ENCODE data around the gene TECTB. TPM values are rescaled to one million over a fixed set of nuclear protein-coding genes. Genes with fewer than 3 reads are reported as not detected.

TECTB gene
- total RNA-seq, 1 donor from 2014 or later = not detected

- Histone ChIP-seq H3K27me3 (ENCODE audit: control insufficient read depth, insufficient read depth, low read length) (no peaks in the 10 kb centered on the region), H3K4me3 (ENCODE audit: low read depth, low read length) (no peak overlapping the region), H3K36me3 (ENCODE audit: control insufficient read depth, insufficient read depth, low read length) (no peaks in the 10 kb centered on the region)
- TF ChIP-seq, protein P1, sequence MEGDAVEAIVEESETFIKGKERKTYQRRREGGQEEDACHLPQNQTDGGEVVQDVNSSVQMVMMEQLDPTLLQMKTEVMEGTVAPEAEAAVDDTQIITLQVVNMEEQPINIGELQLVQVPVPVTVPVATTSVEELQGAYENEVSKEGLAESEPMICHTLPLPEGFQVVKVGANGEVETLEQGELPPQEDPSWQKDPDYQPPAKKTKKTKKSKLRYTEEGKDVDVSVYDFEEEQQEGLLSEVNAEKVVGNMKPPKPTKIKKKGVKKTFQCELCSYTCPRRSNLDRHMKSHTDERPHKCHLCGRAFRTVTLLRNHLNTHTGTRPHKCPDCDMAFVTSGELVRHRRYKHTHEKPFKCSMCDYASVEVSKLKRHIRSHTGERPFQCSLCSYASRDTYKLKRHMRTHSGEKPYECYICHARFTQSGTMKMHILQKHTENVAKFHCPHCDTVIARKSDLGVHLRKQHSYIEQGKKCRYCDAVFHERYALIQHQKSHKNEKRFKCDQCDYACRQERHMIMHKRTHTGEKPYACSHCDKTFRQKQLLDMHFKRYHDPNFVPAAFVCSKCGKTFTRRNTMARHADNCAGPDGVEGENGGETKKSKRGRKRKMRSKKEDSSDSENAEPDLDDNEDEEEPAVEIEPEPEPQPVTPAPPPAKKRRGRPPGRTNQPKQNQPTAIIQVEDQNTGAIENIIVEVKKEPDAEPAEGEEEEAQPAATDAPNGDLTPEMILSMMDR (IDR thresholded peaks at IDR 0.05; ENCODE audit: insufficient read depth, low read length, severe bottlenecking) = no peak
- FAIRE-seq = no peak
- DNase-seq (ENCODE audit: low read depth) = no peak
Observed at GRCh38 chr10:112260831-112261230, 22.4 kb upstream of the TECTB start.

GRCh38 chr10:112261281-112261822 lies 21.8 kb upstream of the TECTB start:
- TF ChIP-seq, protein P1 (IDR thresholded peaks at IDR 0.05; ENCODE audit: insufficient read depth, low read length, severe bottlenecking) = no peak
- DNase-seq (ENCODE audit: low read depth) (peak; percentile 27), FAIRE-seq (no peak)
- no peak overlapping the region for H3K4me3 ChIP-seq (ENCODE audit: low read depth, low read length)
- H3K36me3 ChIP-seq (ENCODE audit: control insufficient read depth, insufficient read depth, low read length) = no peaks in the 10 kb centered on the region
- no peaks in the 10 kb centered on the region for H3K27me3 ChIP-seq (ENCODE audit: control insufficient read depth, insufficient read depth, low read length)

GRCh38 chr10:112262546-112262945 lies 20.7 kb upstream of the TECTB start:
- Histone ChIP-seq H3K27me3 (ENCODE audit: control insufficient read depth, insufficient read depth, low read length) (no peaks in the 10 kb centered on the region), H3K4me3 (ENCODE audit: low read depth, low read length) (no peak overlapping the region), H3K36me3 (ENCODE audit: control insufficient read depth, insufficient read depth, low read length) (no peaks in the 10 kb centered on the region)
- no peak for DNase-seq (ENCODE audit: low read depth)
- FAIRE-seq = no peak
- TF ChIP-seq, protein P1 (IDR thresholded peaks at IDR 0.05; ENCODE audit: insufficient read depth, low read length, severe bottlenecking) = no peak

GRCh38 chr10:112265745-112266144 lies 17.5 kb upstream of the TECTB start:
- no peak for FAIRE-seq
- Histone ChIP-seq H3K27me3 (ENCODE audit: control insufficient read depth, insufficient read depth, low read length) (no peaks in the 10 kb centered on the region), H3K36me3 (ENCODE audit: control insufficient read depth, insufficient read depth, low read length) (no peaks in the 10 kb centered on the region), H3K4me3 (ENCODE audit: low read depth, low read length) (no peak overlapping the region)
- DNase-seq (ENCODE audit: low read depth) = no peak
- TF ChIP-seq, protein P1 (IDR thresholded peaks at IDR 0.05; ENCODE audit: insufficient read depth, low read length, severe bottlenecking) = no peak

- FAIRE-seq = no peak
- TF ChIP-seq, protein P1 (IDR thresholded peaks at IDR 0.05; ENCODE audit: insufficient read depth, low read length, severe bottlenecking) = no peak
- Histone ChIP-seq H3K4me3 (ENCODE audit: low read depth, low read length) (no peak overlapping the region), H3K27me3 (ENCODE audit: control insufficient read depth, insufficient read depth, low read length) (no peaks in the 10 kb centered on the region), H3K36me3 (ENCODE audit: control insufficient read depth, insufficient read depth, low read length) (no peaks in the 10 kb centered on the region)
- peak; percentile 5 for DNase-seq (ENCODE audit: low read depth)
Observed at GRCh38 chr10:112269266-112269665, 13.9 kb upstream of the TECTB start.

DNA sequence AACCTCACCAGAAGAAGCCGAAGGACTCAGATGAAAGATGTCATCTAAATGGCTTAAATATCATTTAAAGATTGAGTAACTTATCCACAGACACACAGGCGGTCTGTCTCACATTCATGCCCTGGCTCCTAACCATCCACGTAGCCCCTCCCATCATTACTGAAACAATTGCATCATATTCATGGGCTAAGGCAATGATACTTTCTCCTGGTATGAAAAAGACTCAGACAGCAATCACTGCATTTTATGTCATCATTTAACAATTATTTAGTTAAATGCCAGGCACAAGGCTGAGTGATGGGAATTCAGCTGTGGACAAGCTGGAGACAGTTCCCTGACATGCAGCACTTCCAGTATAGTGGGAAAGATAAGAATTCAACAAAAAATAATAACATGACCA lies 11.2 kb upstream of the TECTB start:
- peak; percentile 62 for DNase-seq (ENCODE audit: low read depth)
- no peak for FAIRE-seq
- H3K4me3 ChIP-seq (ENCODE audit: low read depth, low read length) = no peak overlapping the region
- H3K27me3 ChIP-seq (ENCODE audit: control insufficient read depth, insufficient read depth, low read length) = no peaks in the 10 kb centered on the region
- no peaks in the 10 kb centered on the region for H3K36me3 ChIP-seq (ENCODE audit: control insufficient read depth, insufficient read depth, low read length)
- TF ChIP-seq, protein P1 (IDR thresholded peaks at IDR 0.05; ENCODE audit: insufficient read depth, low read length, severe bottlenecking) = no peak
